ENCODE data around the gene POU6F2. TPM values are rescaled to one million over a fixed set of nuclear protein-coding genes. Genes with fewer than 3 reads are reported as not detected.

The POU6F2 gene
- total RNA-seq, 1 experiment from 2014 or later = not detected

- Histone ChIP-seq H3K27me3 (ENCODE audit: low read length) (peaks cover 45% of the 10 kb centered on the region), H3K9me2 (replicated peaks; ENCODE audit: low read length) (no peaks in the 10 kb centered on the region), H3K4me1 (ENCODE audit: insufficient read depth, low read length) (no peaks in the 10 kb centered on the region), H3F3A (ENCODE audit: low read length, unreplicated experiment) (no peaks in the 10 kb centered on the region), H3K27ac (ENCODE audit: low read length) (no peak overlapping the region), H3K9me3 (ENCODE audit: low read length) (no peaks in the 10 kb centered on the region), H3K79me2 (ENCODE audit: low read length) (no peaks in the 10 kb centered on the region), H3K36me3 (ENCODE audit: low read depth, low read length) (no peaks in the 10 kb centered on the region), H3K4me3 (ENCODE audit: low read length) (no peak overlapping the region), H3K4me2 (ENCODE audit: low read length) (no peak overlapping the region), H3K9ac (ENCODE audit: low read length) (no peak overlapping the region), H4K20me1 (ENCODE audit: low read length) (no peaks in the 10 kb centered on the region), H2AFZ (ENCODE audit: low read length) (no peak overlapping the region)
- POLR2A ChIA-PET (ENCODE audit: unreplicated experiment) = no interaction called here
- peak; percentile 25 for DNase-seq
- no TSS peak for BruUV-seq (replicated peaks)
- CTCF ChIA-PET = interaction anchor here (0.6 kb wide), 1 partner anchor 132 kb away, joined by 3 read pairs; no protein-coding TSS in a partner anchor
- intact Hi-C loops (cut with micrococcal nuclease) = loop anchor here (1.0 kb wide), 2 partner anchors 390 to 445 kb away; no protein-coding TSS in a partner anchor
- TF ChIP-seq CTCF (conservative IDR thresholded peaks at IDR 0.05; ENCODE audit: low read depth, low read length) = peak; percentile 37; the same call in 1 of the 2 replicates
- no peak for TF ChIP-seq EZH2 (IDR thresholded peaks at IDR 0.05; ENCODE audit: low read length, unreplicated experiment)
- no peak for TF ChIP-seq EZH2phosphoT487 (IDR thresholded peaks at IDR 0.05; ENCODE audit: borderline replicate concordance, low read length)
- ATAC-seq = no peak
Observed at GRCh38 chr7:39075210-39075609, 97.5 kb downstream of the POU6F2 start.

- peaks cover 83% of the 10 kb centered on the region for H3K27me3 ChIP-seq (ENCODE audit: low read length)
- H3K4me3 ChIP-seq (ENCODE audit: low read length) = no peak overlapping the region
- no peak for ATAC-seq
- intact Hi-C loops (cut with micrococcal nuclease) = no loop called here
- H3F3A ChIP-seq (ENCODE audit: low read length, unreplicated experiment) = no peaks in the 10 kb centered on the region
- no peaks in the 10 kb centered on the region for H3K9me2 ChIP-seq (replicated peaks; ENCODE audit: low read length)
- H3K27ac ChIP-seq (ENCODE audit: low read length) = no peak overlapping the region
- ChIA-PET POLR2A (ENCODE audit: unreplicated experiment) (no interaction called here), CTCF (interaction anchor here (0.6 kb wide), 1 partner anchor 453 kb away, joined by 3 read pairs; the partner anchor contains the start of gene AMPH)
- H3K4me2 ChIP-seq (ENCODE audit: low read length) = no peak overlapping the region
- no peak overlapping the region for H3K9ac ChIP-seq (ENCODE audit: low read length)
- no TSS peak for BruUV-seq (replicated peaks)
- no peak for TF ChIP-seq EZH2 (IDR thresholded peaks at IDR 0.05; ENCODE audit: low read length, unreplicated experiment)
- no peak for TF ChIP-seq CTCF (conservative IDR thresholded peaks at IDR 0.05; ENCODE audit: low read depth, low read length)
- TF ChIP-seq EZH2phosphoT487 (IDR thresholded peaks at IDR 0.05; ENCODE audit: borderline replicate concordance, low read length) = no peak
- no peaks in the 10 kb centered on the region for H3K9me3 ChIP-seq (ENCODE audit: low read length)
- no peaks in the 10 kb centered on the region for H3K79me2 ChIP-seq (ENCODE audit: low read length)
- H4K20me1 ChIP-seq (ENCODE audit: low read length) = no peaks in the 10 kb centered on the region
- H2AFZ ChIP-seq (ENCODE audit: low read length) = no peak overlapping the region
- H3K36me3 ChIP-seq (ENCODE audit: low read depth, low read length) = no peaks in the 10 kb centered on the region
- no peaks in the 10 kb centered on the region for H3K4me1 ChIP-seq (ENCODE audit: insufficient read depth, low read length)
- DNase-seq = no peak
Observed at GRCh38 chr7:39083781-39084180, 106.1 kb downstream of the POU6F2 start.

GRCh38 chr7:39084349-39084748 lies 106.6 kb downstream of the POU6F2 start:
- H3K27ac ChIP-seq (ENCODE audit: low read length) = no peak overlapping the region
- H3K79me2 ChIP-seq (ENCODE audit: low read length) = no peaks in the 10 kb centered on the region
- POLR2A ChIA-PET (ENCODE audit: unreplicated experiment) = no interaction called here
- no peak overlapping the region for H2AFZ ChIP-seq (ENCODE audit: low read length)
- H3K36me3 ChIP-seq (ENCODE audit: low read depth, low read length) = no peaks in the 10 kb centered on the region
- no peak for ATAC-seq
- H3K9me3 ChIP-seq (ENCODE audit: low read length) = no peaks in the 10 kb centered on the region
- CTCF ChIA-PET = interaction anchor here (0.6 kb wide), 1 partner anchor 453 kb away, joined by 3 read pairs; the partner anchor contains the start of gene AMPH
- intact Hi-C loops (cut with micrococcal nuclease) = no loop called here
- no peak overlapping the region for H3K4me2 ChIP-seq (ENCODE audit: low read length)
- peaks cover 83% of the 10 kb centered on the region for H3K27me3 ChIP-seq (ENCODE audit: low read length)
- H4K20me1 ChIP-seq (ENCODE audit: low read length) = no peaks in the 10 kb centered on the region
- no peak overlapping the region for H3K9ac ChIP-seq (ENCODE audit: low read length)
- H3F3A ChIP-seq (ENCODE audit: low read length, unreplicated experiment) = no peaks in the 10 kb centered on the region
- no peaks in the 10 kb centered on the region for H3K9me2 ChIP-seq (replicated peaks; ENCODE audit: low read length)
- no peak for TF ChIP-seq EZH2 (IDR thresholded peaks at IDR 0.05; ENCODE audit: low read length, unreplicated experiment)
- no peak for TF ChIP-seq EZH2phosphoT487 (IDR thresholded peaks at IDR 0.05; ENCODE audit: borderline replicate concordance, low read length)
- TF ChIP-seq CTCF (conservative IDR thresholded peaks at IDR 0.05; ENCODE audit: low read depth, low read length) = no peak
- no peaks in the 10 kb centered on the region for H3K4me1 ChIP-seq (ENCODE audit: insufficient read depth, low read length)
- DNase-seq = no peak
- no TSS peak for BruUV-seq (replicated peaks)
- no peak overlapping the region for H3K4me3 ChIP-seq (ENCODE audit: low read length)

Measured in PC-3 (cell line).